Stimulated activated CD4-positive, alpha-beta T cell treated with anti-CD3 and anti-CD28 coated beads, Interleukin-1b, Interleukin-23, amount 100 ng/mL, for 24 hours (primary cell): Measurements from ENCODE around the gene MGAT4A.
A peak's percentile ranks its signal among the peaks of the same experiment; 100 is the strongest.

Experiments
- DNase-seq, 4 experiments: peaks; one replicate each; pipeline ENCODE4 v3.0.0-alpha.2; 2020; ENCODE audit warnings: low read depth in 4 of 4, low spot score in 1 of 4

MGAT4A gene

DNA sequence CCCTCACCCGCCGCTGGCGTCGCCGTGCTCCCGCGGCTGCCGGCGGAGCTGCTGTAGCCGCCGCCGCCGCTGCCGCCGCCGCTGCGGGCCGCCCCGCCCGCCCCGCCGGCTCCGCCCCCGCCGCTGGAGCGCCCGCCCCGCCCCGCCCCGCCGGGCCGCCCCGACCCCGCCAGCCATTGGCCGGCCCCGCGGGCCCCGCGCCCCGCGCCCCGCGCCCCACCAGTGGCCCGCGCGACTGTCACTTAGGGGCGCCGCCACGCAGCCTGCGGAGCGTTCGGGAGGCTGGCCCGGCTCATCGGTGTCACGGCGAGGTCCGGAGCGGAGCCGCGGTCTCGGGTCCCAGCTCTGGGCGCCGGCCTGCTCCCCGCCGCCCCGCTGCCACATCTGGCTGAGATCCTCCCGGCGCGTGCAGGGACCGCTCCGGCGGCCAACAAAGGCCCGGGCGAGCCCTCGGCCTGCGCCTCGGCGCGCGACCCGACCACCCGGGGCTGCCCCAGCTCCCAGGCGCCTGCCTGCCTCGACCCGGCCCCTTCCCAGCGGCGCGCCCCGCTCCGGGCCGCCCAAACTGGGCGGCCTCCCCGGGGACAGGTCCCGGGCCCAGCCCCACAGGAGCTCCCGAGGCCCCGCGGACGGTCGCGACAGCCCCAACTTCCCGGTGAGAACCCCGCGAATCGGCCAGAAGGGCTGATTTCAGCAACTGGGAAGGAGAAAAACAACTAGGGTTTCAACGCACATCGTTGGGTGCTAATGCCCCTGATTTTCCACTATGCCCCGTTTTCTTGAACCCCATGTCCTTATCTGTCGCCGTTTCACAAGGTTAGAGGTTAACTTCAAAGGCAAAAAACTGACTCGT, at the start of gene MGAT4A:
MGAT4A (minus strand) TSS at position 92 of the 853 bp plus-strand sequence. CDS start 4,800 bp downstream, outside the sequence.
- peak; percentile 49 to 72 (median 67) for DNase-seq

GRCh38 chr2:98778741-98779483, 48.0 kb upstream of the MGAT4A start:
- no peak for DNase-seq

DNA sequence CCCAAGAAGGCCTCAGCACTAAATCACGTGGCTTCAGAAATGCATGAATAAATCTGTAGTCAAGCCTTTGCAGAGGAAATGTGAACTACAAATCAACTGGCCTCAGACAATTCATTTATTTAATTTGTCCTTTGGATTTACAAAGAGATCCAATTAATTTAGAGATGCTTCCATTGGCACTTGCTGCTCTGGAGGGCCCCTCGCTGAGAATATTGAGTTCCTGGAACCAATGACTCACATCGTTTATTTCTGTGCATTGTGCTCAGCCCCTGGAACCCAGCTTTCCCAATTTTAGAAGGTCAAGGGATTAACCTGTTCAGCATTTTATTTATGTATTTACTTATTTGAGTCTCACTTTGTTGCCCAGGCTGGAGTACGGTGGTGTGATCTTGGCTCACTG, 47.2 kb upstream of the MGAT4A start:
- no peak for DNase-seq

- DNase-seq = no peak
Measured at GRCh38 chr2:98777710-98778109, 46.8 kb upstream of the MGAT4A start.

- no peak for DNase-seq
Measured at GRCh38 chr2:98777076-98777475, 46.1 kb upstream of the MGAT4A start.

DNA sequence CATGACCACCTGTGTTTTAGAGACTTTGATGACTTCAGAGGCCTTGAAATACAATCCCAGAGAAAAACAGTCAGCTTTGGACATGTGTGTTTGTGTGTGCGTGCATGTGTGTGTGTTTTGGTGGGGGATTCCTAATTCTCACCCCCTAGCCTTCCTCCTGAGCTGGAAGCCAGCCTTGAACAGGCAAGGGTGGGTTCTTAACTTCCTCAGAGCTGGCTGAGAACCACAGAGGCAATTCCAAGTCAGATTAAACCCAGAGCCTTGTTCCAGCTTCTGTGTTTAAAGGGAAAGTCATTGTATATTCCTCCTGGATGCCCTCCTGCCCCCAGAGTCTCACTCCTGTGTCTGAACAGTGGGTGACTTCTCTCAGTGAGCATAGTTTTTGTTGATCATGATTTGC, 45.2 kb upstream of the MGAT4A start:
- DNase-seq = no peak

DNA sequence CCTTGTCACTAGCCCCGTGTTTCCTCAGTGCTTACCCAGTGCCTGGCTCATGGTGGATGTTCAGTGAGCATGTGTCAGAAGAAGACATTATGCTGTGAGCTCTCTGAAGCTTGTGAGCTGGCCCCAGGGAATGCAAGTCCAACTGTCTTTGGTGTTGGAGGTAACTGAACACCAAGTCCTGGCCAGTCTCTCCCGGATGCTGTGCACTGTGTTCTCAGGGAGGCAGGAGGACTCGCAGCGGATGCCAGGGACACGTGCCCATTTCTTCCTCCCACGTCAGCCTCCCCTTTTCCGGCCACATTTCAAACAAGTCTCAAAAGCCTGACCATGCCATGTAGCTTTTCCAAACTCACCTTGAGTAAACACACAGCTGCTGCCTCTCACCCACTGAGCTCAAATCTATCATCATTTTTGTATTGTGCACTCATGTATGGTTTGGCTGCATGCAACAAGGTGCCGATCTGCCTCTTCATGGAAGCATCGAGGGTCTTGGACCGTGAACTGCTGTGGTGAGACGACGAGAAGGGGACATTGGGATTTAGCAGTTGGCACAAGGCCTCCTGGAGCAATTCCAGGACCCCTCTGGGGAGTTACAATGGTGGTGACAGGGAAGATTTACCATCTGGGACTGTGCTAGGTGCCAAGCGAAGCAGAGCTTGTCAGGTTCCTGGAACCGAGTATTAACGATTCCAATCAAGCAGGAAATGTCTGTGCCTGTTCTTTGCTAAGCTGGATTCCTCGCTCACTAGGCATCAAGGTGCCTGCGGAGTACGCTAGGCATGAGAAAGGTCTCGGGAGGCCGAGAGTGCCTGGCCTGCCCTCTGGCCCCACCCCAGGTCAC, 44.4 kb upstream of the MGAT4A start:
- DNase-seq = no peak

GRCh38 chr2:98773907-98774306, 43.0 kb upstream of the MGAT4A start:
- DNase-seq = no peak

- DNase-seq = no peak
Measured at GRCh38 chr2:98773169-98773568, 42.2 kb upstream of the MGAT4A start.

GRCh38 chr2:98772536-98772935, 41.6 kb upstream of the MGAT4A start:
- no peak for DNase-seq

GRCh38 chr2:98771721-98772524, 41.0 kb upstream of the MGAT4A start:
- DNase-seq = no peak

DNA sequence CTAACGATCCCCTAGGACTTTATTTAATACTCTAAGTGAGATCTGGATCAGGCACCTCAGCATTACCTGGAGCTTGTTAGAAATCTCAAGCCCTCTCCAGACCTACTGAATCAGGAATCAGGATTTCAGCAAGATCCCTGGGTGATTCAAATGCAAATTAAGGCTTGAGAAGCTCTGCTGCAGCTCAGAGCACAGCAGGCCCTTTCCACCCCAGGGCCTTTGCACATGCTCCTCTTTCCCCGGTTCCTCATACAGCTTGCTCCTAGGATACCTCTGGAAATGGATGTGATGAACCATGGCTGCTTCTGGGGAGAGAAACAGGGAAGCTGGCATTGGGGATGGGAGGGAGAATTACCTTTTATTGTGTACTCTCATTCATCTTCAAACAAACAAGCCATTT, 40.3 kb upstream of the MGAT4A start:
- no peak for DNase-seq

DNA sequence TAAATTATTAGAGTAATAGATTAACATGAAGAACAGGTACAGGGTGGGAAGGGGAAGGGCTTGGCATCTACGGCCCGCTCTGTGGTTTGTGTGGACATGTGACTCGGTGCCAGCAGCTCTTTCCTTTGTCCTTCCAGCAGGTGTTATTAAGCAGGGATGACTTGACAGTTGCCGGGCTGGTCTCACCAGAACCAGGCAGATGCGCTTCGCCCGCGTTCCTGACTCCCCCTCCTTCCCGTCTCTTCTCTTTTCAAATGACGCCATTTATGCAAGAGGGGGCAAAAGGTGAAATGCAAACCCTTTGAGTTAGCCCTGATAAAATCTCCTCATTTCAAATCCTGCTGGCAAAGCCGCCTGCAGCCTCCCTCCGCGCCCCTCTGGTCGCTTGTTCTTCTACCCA, 38.9 kb upstream of the MGAT4A start:
- DNase-seq = no peak

DNA sequence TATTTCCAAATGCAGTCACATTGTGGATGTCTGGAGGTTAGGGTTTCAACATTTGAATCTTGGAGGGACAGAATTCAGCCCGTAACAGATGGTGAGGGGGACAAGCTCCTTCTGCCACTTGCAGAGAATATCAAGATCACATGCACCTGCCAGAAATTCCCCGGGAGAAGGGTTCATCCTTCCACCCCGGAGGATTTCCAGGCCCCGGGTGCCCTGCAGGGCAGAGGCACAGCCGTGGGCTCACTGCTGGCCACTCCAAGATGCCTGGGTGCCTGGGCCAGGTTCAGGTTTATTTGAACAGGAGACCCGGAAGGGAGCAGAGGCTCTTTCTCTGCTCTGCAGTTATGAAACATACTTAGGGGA, 38.2 kb upstream of the MGAT4A start:
- DNase-seq = no peak

DNA sequence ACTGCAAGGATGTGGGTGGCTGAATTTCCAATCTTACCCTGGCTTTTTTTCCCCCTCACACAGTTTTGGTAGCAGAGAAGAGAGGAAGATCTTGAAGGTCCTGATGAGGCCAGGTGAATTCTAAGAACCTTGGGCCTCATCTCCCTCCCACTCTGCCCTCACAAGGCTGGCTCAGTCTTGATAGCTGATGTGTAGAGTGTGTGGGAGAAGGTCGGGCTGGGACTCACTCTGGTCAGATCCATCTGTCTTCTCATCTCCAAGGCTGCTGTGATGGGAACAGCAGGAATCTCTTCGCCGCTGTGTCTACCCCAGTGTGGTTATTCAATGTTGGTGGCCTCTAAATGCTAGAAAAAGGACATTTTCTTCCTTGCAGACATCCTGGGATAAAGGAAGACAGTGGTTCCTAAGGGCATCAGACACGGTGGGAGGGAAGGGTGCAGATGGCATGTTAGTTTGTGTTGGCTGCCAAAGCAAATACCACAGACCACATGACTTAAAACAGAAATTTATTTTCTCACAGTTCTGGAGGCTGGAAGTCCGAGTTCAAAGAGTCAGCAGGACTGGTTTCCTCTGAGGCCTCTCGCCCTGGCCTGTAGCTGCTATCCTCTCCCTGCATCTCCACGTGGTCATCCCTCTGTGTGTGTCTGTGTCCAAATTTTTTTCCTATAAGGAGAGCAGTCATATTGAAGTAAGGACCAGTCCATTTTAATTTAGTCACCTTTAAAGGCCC, 37.6 kb upstream of the MGAT4A start:
- DNase-seq = no peak

GRCh38 chr2:98764499-98764898, 33.6 kb upstream of the MGAT4A start:
- no peak for DNase-seq

DNA sequence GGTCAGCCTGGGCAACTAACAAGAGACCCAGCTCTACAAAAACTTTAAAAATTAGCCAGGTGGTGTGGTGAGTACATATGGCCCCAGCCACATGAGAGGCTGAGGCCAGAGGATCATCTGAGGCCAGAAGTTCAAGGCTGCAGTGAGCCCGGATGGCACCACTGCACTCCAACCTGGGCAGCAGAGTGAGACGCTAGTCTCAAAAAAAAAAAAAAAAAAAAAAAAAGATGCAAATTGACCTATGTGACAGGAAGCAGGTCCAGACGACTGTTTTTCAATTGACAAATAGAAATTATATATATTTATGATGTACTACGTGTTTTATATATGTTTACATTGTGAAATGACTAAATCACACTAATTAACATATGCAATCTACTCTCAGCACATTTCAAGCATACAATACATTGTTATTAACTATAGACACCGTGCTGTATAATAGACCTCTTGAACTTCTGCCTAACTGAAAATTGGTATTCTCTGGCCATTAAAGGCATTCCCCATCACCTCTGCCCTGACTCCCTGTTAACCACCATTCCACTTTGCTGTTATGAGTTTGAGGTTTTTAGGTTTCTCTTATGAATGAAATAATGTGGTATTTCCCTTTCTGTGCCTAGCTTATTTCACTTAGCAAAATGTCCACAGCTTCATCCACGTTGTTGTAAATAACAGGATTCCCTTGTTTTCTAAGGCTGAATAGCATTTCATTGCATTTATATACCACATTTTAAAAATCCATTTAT, 32.4 kb upstream of the MGAT4A start:
- DNase-seq = no peak

GRCh38 chr2:98761909-98762308, 31.0 kb upstream of the MGAT4A start:
- no peak for DNase-seq

GRCh38 chr2:98761267-98761781, 30.4 kb upstream of the MGAT4A start:
- peak in 3 of 4 experiments; percentile 47 to 64 (median 54) for DNase-seq
